ENCODE data around the gene DDX11. TPM values are rescaled to one million over a fixed set of nuclear protein-coding genes. Genes with fewer than 3 reads are reported as not detected.
"Not testable (repeated sequence)": the region's sequence is repeated elsewhere in the genome, so short reads cannot be mapped to it uniquely, and the experiment has no call there.

The DDX11 gene
- 10 to 100 TPM in 2 of 4 donors, 1 to 10 TPM in 2; 3.6 to 25.5 (median 12.1) TPM for total RNA-seq

GRCh38 chr12:31073527-31074332 is at the start of gene DDX11:
TSS of gene DDX11 (plus strand) at chr12:31073860. CDS start at chr12:31078394, 4,534 bp downstream.
- ATAC-seq = peak; percentile 97
- TF ChIP-seq POLR2AphosphoS5 (IDR thresholded peaks at IDR 0.05) (peak; percentile 33), POLR2A (IDR thresholded peaks at IDR 0.05) (peak in 1 of 2 donors; percentile 25)
- not testable (repeated sequence) for H3K9me3 ChIP-seq, H3K27me3 ChIP-seq, H3K36me3 ChIP-seq
- Histone ChIP-seq H3K4me1 (peaks cover 0 to 20% (median 0%) of the 10 kb centered on the region in 3 donors), H3K4me3 (peak within 1 kb of the TSS; percentile 61 to 62), H3K27ac (peak within 1 kb of the TSS; percentile 60 to 90 (median 78))
- 0 to 5% methylated on average over 7 to 8 of the region's 58 CpGs for WGBS, 2 donors (ENCODE audit: low coverage in 1 of 2)

- no peak for ATAC-seq
- WGBS, 2 donors (ENCODE audit: low coverage in 1 of 2) = 93 to 100% methylated on average over 1 to 7 of the region's 7 CpGs
- Histone ChIP-seq H3K27ac (no peak overlapping the region), H3K36me3 (no peaks in the 10 kb centered on the region), H3K9me3 (no peaks in the 10 kb centered on the region), H3K27me3 (no peaks in the 10 kb centered on the region), H3K4me1 (no peaks in the 10 kb centered on the region), H3K4me3 (no peak overlapping the region)
- no peak for TF ChIP-seq EP300 (IDR thresholded peaks at IDR 0.05)
- TF ChIP-seq POLR2AphosphoS5 (IDR thresholded peaks at IDR 0.05) = no peak
- no peak for TF ChIP-seq POLR2A (IDR thresholded peaks at IDR 0.05)
- no peak for TF ChIP-seq CTCF (IDR thresholded peaks at IDR 0.05)
These were observed 47.5 kb upstream of the DDX11 start for GRCh38 chr12:31026202-31026601.

DNA sequence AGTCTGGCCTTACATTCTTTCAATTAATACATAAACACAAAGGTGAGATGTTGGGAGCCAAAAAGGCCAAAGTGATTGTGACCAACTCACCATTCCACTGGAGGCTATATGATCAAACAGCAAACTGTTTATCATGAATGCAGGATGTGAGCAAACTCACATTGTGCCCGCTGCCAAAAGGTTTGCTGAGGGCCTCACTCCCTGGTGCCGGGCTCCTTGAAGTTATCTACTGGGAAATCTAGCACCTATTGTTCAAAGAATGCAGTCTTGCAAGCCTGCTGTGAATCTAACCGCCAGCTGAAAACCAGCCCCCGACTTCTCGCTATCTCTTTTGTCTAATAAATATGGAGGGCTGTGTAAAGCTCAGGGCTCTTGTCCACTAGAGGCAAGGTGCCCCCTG is 46.7 kb upstream of the DDX11 start:
- not testable (repeated sequence) for H3K36me3 ChIP-seq, H3K27ac ChIP-seq, ATAC-seq, H3K4me1 ChIP-seq, H3K27me3 ChIP-seq, H3K9me3 ChIP-seq, H3K4me3 ChIP-seq
- 90 to 94% methylated on average over 3 to 4 of the region's 5 CpGs for WGBS, 2 donors (ENCODE audit: low coverage in 1 of 2)

- H3K36me3 ChIP-seq = no peaks in the 10 kb centered on the region
- H3K4me3 ChIP-seq = no peak overlapping the region
- no peaks in the 10 kb centered on the region for H3K9me3 ChIP-seq
- H3K27ac ChIP-seq = no peak overlapping the region
- no peak for ATAC-seq
- 73 to 92% methylated on average over 3 to 9 of the region's 11 CpGs for WGBS, 2 donors (ENCODE audit: low coverage in 1 of 2)
- TF ChIP-seq POLR2AphosphoS5 (IDR thresholded peaks at IDR 0.05) = no peak
- no peak for TF ChIP-seq EP300 (IDR thresholded peaks at IDR 0.05)
- TF ChIP-seq POLR2A (IDR thresholded peaks at IDR 0.05) = no peak
- H3K27me3 ChIP-seq = no peaks in the 10 kb centered on the region
- H3K4me1 ChIP-seq = no peaks in the 10 kb centered on the region
These were observed 44.2 kb upstream of the DDX11 start for GRCh38 chr12:31029468-31029867.

DNA sequence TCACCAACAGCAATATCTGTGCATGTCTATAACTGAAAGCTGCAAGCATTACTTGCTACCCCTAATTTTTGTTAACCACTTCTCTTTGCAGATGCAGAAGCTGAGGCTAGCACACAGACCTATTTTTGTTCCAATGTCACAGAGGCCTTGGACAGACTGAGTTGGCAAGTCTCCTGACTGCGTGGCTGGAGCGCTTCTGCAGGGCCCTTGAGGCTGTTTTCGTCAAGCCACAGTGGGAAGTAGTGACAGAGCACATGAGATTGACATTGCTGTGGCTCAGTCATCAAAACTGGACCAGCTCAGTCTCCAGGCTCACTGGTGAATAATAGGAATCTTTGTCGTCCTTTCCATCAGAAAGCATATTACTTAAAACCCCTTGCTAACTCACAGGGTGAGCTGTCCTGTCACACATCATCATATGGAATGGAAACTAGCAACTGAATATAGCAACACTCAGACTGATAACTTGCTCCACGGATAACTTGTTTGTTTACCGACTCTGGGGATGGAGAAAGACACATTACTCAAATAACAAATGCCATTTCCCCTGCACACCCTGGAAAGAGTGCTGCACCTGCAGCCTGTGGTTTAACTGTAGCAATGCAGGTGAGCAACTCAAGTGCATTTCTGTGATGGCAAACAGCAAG is 43.6 kb upstream of the DDX11 start:
- Histone ChIP-seq H3K36me3 (no peaks in the 10 kb centered on the region), H3K27ac (no peak overlapping the region), H3K9me3 (no peaks in the 10 kb centered on the region), H3K27me3 (no peaks in the 10 kb centered on the region), H3K4me1 (no peaks in the 10 kb centered on the region), H3K4me3 (no peak overlapping the region)
- no peak for ATAC-seq
- WGBS, 2 donors (ENCODE audit: low coverage in 1 of 2) = 40 to 45% methylated on average over 1 to 3 of the region's 6 CpGs
- TF ChIP-seq POLR2A (IDR thresholded peaks at IDR 0.05) (no peak), POLR2AphosphoS5 (IDR thresholded peaks at IDR 0.05) (no peak), EP300 (IDR thresholded peaks at IDR 0.05) (no peak), CTCF (IDR thresholded peaks at IDR 0.05) (no peak)

DNA sequence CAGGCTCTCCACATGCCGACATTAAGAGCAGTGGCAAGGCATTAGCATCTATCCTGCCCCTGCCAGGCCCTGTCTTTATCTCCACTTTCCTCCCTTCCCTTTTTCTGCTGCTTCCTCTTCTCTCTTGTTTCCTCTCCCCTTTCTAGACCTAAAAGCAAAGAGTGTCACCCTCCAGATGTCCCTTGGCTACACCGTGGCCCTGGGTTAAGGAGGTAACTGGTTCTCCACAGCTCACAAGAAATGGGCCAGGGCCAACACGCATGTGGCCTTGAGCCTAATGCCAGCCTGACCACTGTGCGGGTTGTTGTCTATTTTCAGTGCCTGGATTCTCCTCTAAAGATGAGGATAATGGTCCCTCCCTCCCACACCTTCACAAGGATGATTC is 41.7 kb upstream of the DDX11 start:
- TF ChIP-seq POLR2A (IDR thresholded peaks at IDR 0.05) (no peak), CTCF (IDR thresholded peaks at IDR 0.05) (no peak)
- Histone ChIP-seq H3K27ac (no peak overlapping the region), H3K9me3 (no peaks in the 10 kb centered on the region), H3K4me1 (no peaks in the 10 kb centered on the region), H3K4me3 (no peak overlapping the region), H3K36me3 (no peaks in the 10 kb centered on the region), H3K27me3 (no peaks in the 10 kb centered on the region)
- ATAC-seq = no peak
- WGBS, 2 donors (ENCODE audit: low coverage in 1 of 2) = 78 to 81% methylated on average over 4 of the region's 4 CpGs
